HCT116 (cell line): Measurements from ENCODE around the gene GPR151. TPM values are rescaled to one million over a fixed set of nuclear protein-coding genes. Genes with fewer than 3 reads are reported as not detected.

Experiments used
- ATAC-seq: fragments of 200-7000 bp; cut with Tn5 transposase; 2 replicates; pipeline ENCODE4 v1.9.1; 2020; ENCODE audit warnings: mild to moderate bottlenecking, moderate library complexity
- BruUV-seq: library from RNA; stranded (reverse); fragments of 400-500 nt; replicated peaks from 2 replicates; lab custom pipeline; 2021; lab: Mats Ljungman, UMichigan
- CTCF ChIA-PET: fragments of 300-600 bp; sonication (Branson Sonifier 250); formaldehyde crosslinking; loops from one replicate; lab custom pipeline; 2021; ENCODE audit warnings: antibody characterized with exemption; lab: Charles Lee
- POLR2A ChIA-PET: fragments of 300-600, 350-600 bp; sonication (Branson Sonifier 250); formaldehyde crosslinking; loops from one replicate; lab custom pipeline; 2021; ENCODE audit warnings: antibody characterized with exemption; lab: Charles Lee
- RAD21 ChIA-PET, 2 experiments: fragments of 300-600 bp; sonication (Branson Sonifier 250); formaldehyde crosslinking; loops; one replicate each; lab custom pipeline; 2023; ENCODE audit warnings: low total read pairs in 2 of 2; ENCODE audit not compliant: uncharacterized antibody in 2 of 2, unreplicated experiment in 2 of 2, low non-redundant PET in 1 of 2; lab: Charles Lee
- DNase-seq: peaks from one replicate; pipeline ENCODE4 v3.0.0-alpha.2; 2010; ENCODE audit warnings: low read depth, low spot score
- H2AFZ ChIP-seq: fragments of 200-600 bp; shearing (Covaris generic), sonication (generic); 2 replicates; pipeline ENCODE4 v1.6.1; 2017; ENCODE audit warnings: low read depth, mixed run types, mixed read lengths, antibody characterized with exemption, low read length; ENCODE audit not compliant: poor library complexity, severe bottlenecking
- H3K27ac ChIP-seq: 2 replicates; pipeline ENCODE4 v1.5.1; 2012; ENCODE audit warnings: low read depth, low read length
- H3K27me3 ChIP-seq: fragments of 200-600 bp; sonication (generic); 2 replicates; pipeline ENCODE4 v1.6.1; 2016; ENCODE audit warnings: mixed run types, low read length, mixed read lengths; ENCODE audit not compliant: insufficient read depth
- H3K36me3 ChIP-seq, 2 experiments: fragments of 200-500 bp in 1 of 2; fragments of 200-600 bp in 1 of 2; sonication (Bioruptor generic) in 1 of 2; sonication (generic) in 1 of 2; 2 replicates each; pipeline versions ENCODE4 v1.5.1 to v1.6.1; 2014 to 2016; ENCODE audit warnings: low read length in 2 of 2, inconsistent platforms in 1 of 2, mixed read lengths in 1 of 2, mixed run types in 1 of 2; ENCODE audit not compliant: insufficient read depth in 2 of 2, control insufficient read depth in 1 of 2
- H3K4me1 ChIP-seq, 2 experiments: fragments of 200-600 bp in 1 of 2; sonication (generic) in 1 of 2; 2 replicates each; pipeline versions ENCODE4 v1.5.1 to v1.6.1; 2012 to 2017; ENCODE audit warnings: low read length in 2 of 2, inconsistent platforms in 1 of 2, mild to moderate bottlenecking in 1 of 2, mixed read lengths in 1 of 2, mixed run types in 1 of 2, moderate library complexity in 1 of 2; ENCODE audit not compliant: insufficient read depth in 2 of 2, control insufficient read depth in 1 of 2
- H3K4me2 ChIP-seq: fragments of 200-600 bp; sonication (generic); 2 replicates; pipeline ENCODE4 v1.6.1; 2017; ENCODE audit warnings: mixed run types, low read length, mixed read lengths
- H3K4me3 ChIP-seq, 2 experiments: fragments of 200-600 bp in 1 of 2; sonication (generic) in 1 of 2; replicated peaks in 1 of 2; 2 replicates each; pipeline ENCODE4 v1.5.1; 2011 to 2016; ENCODE audit warnings: low read length in 2 of 2, control low read depth in 1 of 2, low read depth in 1 of 2, mild to moderate bottlenecking in 1 of 2, mixed read lengths in 1 of 2, mixed run types in 1 of 2
- H3K79me2 ChIP-seq: fragments of 200-600 bp; sonication (generic); 2 replicates; pipeline ENCODE4 v1.6.1; 2017; ENCODE audit warnings: mild to moderate bottlenecking, mixed run types, low read length, moderate library complexity, mixed read lengths; ENCODE audit not compliant: insufficient read depth
- H3K9ac ChIP-seq: fragments of 200-600 bp; sonication (generic); 2 replicates; pipeline ENCODE4 v1.6.1; 2016; ENCODE audit warnings: low read length, mixed read lengths
- H3K9me2 ChIP-seq: fragments of 200-600 bp; sonication (generic), shearing (Covaris generic); 2 replicates; pipeline ENCODE4 v1.6.1; 2017; ENCODE audit warnings: mixed run types, mild to moderate bottlenecking, moderate library complexity; ENCODE audit not compliant: insufficient read depth
- H3K9me3 ChIP-seq, 2 experiments: fragments of 200-500 bp in 1 of 2; fragments of 200-600 bp in 1 of 2; sonication (Bioruptor generic) in 1 of 2; sonication (generic) in 1 of 2; 2 replicates each; pipeline ENCODE4 v1.6.1; 2014 to 2017; ENCODE audit warnings: low read length in 2 of 2, mixed read lengths in 2 of 2, inconsistent platforms in 1 of 2, low read depth in 1 of 2, mild to moderate bottlenecking in 1 of 2, mixed run types in 1 of 2, moderate library complexity in 1 of 2; ENCODE audit not compliant: control insufficient read depth in 1 of 2, insufficient read depth in 1 of 2
- H4K20me1 ChIP-seq: fragments of 200-600 bp; sonication (generic), shearing (Covaris generic); 2 replicates; pipeline ENCODE4 v1.6.1; 2017; ENCODE audit warnings: mixed run types, mild to moderate bottlenecking, moderate library complexity; ENCODE audit not compliant: insufficient read depth
- CTCF ChIP-seq, 3 experiments: fragments of 200-600 bp in 1 of 3; sonication (generic) in 1 of 3; IDR thresholded peaks in 2 of 3; conservative IDR thresholded peaks in 1 of 3; 2 replicates each; pipeline ENCODE4 v1.5.1; 2012 to 2017; ENCODE audit warnings: low read depth in 2 of 3, low read length in 2 of 3, antibody characterized with exemption in 1 of 3, borderline replicate concordance in 1 of 3, control low read depth in 1 of 3, mild to moderate bottlenecking in 1 of 3, mixed read lengths in 1 of 3, mixed run types in 1 of 3, moderate library complexity in 1 of 3; ENCODE audit not compliant: insufficient read depth in 1 of 3
- EZH2phosphoT487 ChIP-seq: fragments of 200-600 bp; IDR thresholded peaks from 2 replicates; pipeline ENCODE4 v1.6.1; 2018; ENCODE audit warnings: antibody characterized with exemption, borderline replicate concordance
- MAX ChIP-seq: IDR thresholded peaks from 2 replicates; pipeline ENCODE4 v1.6.1; 2012
- POLR2AphosphoS5 ChIP-seq: IDR thresholded peaks from 2 replicates; pipeline ENCODE4 v1.6.1; 2011; ENCODE audit warnings: mild to moderate bottlenecking, low read depth, low read length, moderate library complexity
- RAD21 ChIP-seq: IDR thresholded peaks from 2 replicates; pipeline ENCODE4 v1.6.1; 2012; ENCODE audit warnings: low read depth, mild to moderate bottlenecking
- SP1 ChIP-seq: IDR thresholded peaks from 2 replicates; pipeline ENCODE4 v1.6.1; 2012; ENCODE audit warnings: low read depth
- YY1 ChIP-seq: IDR thresholded peaks from 2 replicates; pipeline ENCODE4 v1.6.1; 2011; ENCODE audit warnings: low read length, low read depth, moderate library complexity, mild to moderate bottlenecking; ENCODE audit not compliant: insufficient replicate concordance; ENCODE audit errors: extremely low read depth
- ZNF274 ChIP-seq: fragments of 200-500 bp; sonication (Bioruptor generic); IDR thresholded peaks from 2 replicates; pipeline ENCODE4 v1.6.1; 2014; ENCODE audit warnings: mild to moderate bottlenecking, low read depth, low read length, inconsistent platforms
- intact Hi-C: fragments of 100-400 bp; cut with micrococcal nuclease; formaldehyde crosslinking; loops from 2 replicates; pipeline ENCODE4 v1.10.0; 2022
- total RNA-seq: library from RNA; stranded (reverse); gene quantifications from one replicate; pipeline ENCODE4 v1.2.1, GENCODE V29; 2021; ENCODE audit not compliant: unreplicated experiment

The GPR151 gene
- total RNA-seq, 1 experiment from 2014 or later, result not detected

GRCh38 chr5:146466521-146467349, 49.3 kb downstream of the GPR151 start:
- BruUV-seq, result no TSS peak
- H3K27ac ChIP-seq, result no peak overlapping the region
- ATAC-seq, result peak; percentile 55; the same call in 1 of the 2 replicates
- ChIA-PET RAD21 (no interaction called here), POLR2A (no interaction called here), CTCF (interaction anchor here (0.7 to 1.8 kb wide), 4 partner anchors 12 to 67 kb away, joined by 3 to 7 read pairs (median 4); no protein-coding TSS in a partner anchor)
- no peaks in the 10 kb centered on the region for H3K27me3 ChIP-seq
- peaks cover 52% of the 10 kb centered on the region; the same call in 1 of the 2 replicates for H4K20me1 ChIP-seq
- H3K4me3 ChIP-seq, result no peak overlapping the region
- no peak overlapping the region for H2AFZ ChIP-seq
- DNase-seq, result no peak
- H3K4me1 ChIP-seq, result no peaks in the 10 kb centered on the region
- peaks cover 51 to 56% of the 10 kb centered on the region in 2 experiments for H3K36me3 ChIP-seq
- TF ChIP-seq SP1 (no peak), MAX (no peak), EZH2phosphoT487 (no peak), YY1 (no peak), RAD21 (0 out of 2 replicates have a peak, but pooled peaks have one; percentile 3), CTCF (IDR thresholded peaks at IDR 0.05 in 2 of 3, conservative IDR thresholded peaks at IDR 0.05 in 1 of 3; ENCODE audit: borderline replicate concordance in 1 of 3, insufficient read depth in 1 of 3, low read depth in 2 of 3, low read length in 2 of 3) (peak in 2 of 3 experiments; percentile 46 to 52; a peak in 4 of 6 replicates), ZNF274 (no peak), POLR2AphosphoS5 (no peak)
- H3K4me2 ChIP-seq, result no peak overlapping the region
- intact Hi-C loops, result loop anchor here (10.0 kb wide), 1 partner anchor 498 kb away; no protein-coding TSS in a partner anchor
- H3K9me2 ChIP-seq, result no peaks in the 10 kb centered on the region
- H3K79me2 ChIP-seq, result peaks cover 98% of the 10 kb centered on the region
- H3K9me3 ChIP-seq, result no peaks in the 10 kb centered on the region
- no peak overlapping the region for H3K9ac ChIP-seq
